G401 (cell line): ENCODE measurements around the gene TNFRSF25. TPM values are rescaled to one million over a fixed set of nuclear protein-coding genes. Genes with fewer than 3 reads are reported as not detected.
A peak's percentile ranks its signal among the peaks of the same experiment; 100 is the strongest.

Experiments used
- DNase-seq: peaks from one replicate; pipeline ENCODE4 v3.0.0-alpha.2; 2015; ENCODE audit warnings: low spot score
- in situ Hi-C: cut with HindIII; loops from 2 replicates; pipeline ENCODE4 v1.10.0; 2016; ENCODE audit warnings: low sequenced_read_pairs, mixed read lengths
- total RNA-seq: library from RNA; depleted of rRNA; stranded (reverse); fragments of >200 nt; shearing (Covaris generic); gene quantifications from 2 replicates; pipeline ENCODE4 v1.2.3, GENCODE V29; 2014

The TNFRSF25 gene
- total RNA-seq, 1 experiment from 2014 or later, result 4.9 TPM

DNA sequence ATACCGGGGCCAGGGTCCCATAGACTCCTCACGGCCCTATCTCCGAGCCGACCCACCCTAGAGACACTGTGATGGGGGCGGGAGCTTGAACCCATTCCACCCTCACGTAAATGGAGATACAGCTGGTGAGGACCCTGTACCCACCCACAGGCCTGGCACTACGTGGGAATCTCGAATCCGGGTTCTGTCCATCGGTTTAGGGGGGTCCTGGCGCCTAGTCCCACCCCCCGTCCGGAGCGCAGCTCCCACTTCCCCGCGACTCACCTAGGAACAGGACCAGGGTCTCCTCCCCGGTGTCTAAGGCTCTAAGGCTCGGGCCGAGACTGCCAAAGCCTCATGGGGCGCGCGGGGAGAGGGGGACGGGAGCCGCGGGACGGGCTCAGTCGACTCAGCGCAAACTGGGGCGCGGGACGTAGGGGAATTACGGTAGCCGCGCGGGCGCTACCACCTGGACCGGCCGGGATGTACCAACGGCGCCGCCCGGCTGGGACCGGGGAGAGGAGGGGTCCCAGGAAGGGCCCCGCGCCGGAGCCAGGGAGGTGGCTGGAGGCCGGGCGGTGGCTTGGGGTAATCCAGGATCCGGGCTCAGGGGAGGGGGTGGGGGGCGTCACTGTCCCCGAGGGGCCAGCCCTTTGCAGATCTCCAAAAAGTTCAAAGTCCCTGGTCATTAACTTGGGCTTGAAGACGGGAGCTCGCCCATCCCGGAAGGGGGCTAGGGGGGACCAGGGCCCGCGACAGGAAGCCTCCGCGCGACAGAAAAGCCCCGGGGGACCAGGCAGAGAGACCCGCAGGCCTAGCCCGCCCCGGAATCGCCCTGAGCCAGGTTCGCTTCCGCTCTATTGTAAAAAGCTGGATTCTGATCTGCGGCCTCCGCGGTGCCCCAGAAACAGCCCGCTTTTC is 24.5 kb upstream of the TNFRSF25 start:
- DNase-seq, result peak; percentile 74
- in situ Hi-C loops, result no loop called here

DNA sequence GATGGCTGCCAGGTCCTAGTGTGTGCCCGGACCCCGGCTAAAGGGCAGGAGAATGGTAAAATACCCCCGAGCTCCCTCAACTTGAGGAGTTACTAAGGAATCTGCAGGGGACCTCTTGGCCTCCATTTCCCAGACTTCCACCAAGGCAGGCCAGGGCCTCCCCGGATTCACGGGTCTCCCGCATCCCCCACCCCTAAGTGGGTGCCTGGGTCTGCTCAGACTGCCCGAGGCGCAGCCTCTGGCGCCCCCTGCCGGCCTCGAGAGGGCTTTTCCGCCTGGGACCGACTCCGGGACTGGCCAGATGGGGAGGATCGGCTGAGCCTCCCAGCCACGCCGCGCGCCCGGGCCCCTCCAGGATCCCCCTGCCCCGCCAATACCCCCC is 23.8 kb upstream of the TNFRSF25 start:
- peak; percentile 80 for DNase-seq
- in situ Hi-C loops, result no loop called here

GRCh38 chr1:6489383-6489765 is 23.4 kb upstream of the TNFRSF25 start:
- DNase-seq, result no peak
- in situ Hi-C loops, result no loop called here

DNA sequence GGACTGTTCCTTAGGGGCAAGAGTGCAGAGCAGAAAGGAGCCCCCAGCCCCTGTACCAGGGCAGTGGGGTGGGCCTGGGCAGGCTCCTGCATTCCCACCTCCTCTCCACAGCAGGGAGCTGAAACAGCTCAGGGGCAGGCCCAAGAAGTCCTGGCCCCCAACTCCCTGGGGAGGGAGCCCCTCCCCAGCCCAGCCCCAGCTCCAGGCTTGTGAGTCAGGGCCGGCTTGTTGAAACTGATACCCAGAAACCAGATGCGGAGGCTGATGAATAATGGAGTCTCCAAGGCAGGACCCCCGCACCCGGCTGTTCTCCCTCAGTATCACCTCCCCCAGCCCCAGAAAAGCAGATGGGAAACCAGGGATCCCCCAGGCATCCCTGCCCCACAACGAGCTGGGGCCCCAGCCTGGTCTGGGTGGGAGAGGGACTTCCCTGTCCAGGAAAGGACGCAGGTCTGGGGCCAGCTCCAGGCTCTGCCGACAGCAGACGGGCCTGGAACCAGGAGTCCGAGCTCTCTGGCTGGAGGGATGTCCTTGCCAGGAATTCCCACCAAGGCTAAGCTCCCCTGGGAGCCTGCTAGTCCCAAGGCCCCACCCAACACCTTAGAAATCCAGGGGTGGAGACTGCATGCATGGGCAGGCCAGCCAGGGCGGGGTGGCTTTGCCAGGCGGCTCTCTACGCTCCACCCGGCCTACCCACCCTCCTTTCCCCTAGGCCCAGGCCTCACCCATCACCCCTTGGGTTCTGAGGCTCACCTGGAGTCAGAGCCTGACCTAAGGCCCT is 22.8 kb upstream of the TNFRSF25 start:
- DNase-seq, result no peak
- in situ Hi-C loops, result no loop called here

GRCh38 chr1:6487804-6488484 is 22.0 kb upstream of the TNFRSF25 start:
- in situ Hi-C loops, result no loop called here
- no peak for DNase-seq

DNA sequence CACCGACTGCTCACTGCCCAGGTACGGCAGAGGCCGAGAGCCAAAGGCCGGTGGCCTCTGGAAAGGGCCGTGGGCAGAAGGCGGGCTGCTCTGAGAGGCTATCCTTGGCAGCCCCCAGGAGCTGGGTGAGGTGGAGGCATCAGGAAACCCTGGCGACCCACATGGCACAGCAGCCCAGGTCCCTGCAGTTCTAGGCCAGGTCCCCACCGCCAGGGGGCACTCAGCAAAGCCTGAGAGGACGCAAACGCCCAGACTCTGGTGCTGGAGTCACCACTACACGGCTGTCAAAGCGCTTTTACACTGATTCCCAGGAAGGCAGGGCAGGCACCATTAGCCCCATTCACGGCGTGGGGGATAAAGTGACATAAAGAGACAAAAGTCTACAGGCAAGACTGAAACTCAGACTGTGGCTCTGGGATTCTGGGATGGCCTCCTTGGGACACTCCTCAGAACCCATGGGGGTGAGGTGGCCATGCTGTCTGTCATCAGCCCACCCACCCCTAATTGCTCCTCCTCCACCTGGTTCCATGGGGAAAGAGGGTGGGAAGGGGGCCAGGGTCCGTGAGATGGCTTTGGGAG is 20.5 kb upstream of the TNFRSF25 start:
- in situ Hi-C loops, result no loop called here
- DNase-seq, result peak; percentile 91

DNA sequence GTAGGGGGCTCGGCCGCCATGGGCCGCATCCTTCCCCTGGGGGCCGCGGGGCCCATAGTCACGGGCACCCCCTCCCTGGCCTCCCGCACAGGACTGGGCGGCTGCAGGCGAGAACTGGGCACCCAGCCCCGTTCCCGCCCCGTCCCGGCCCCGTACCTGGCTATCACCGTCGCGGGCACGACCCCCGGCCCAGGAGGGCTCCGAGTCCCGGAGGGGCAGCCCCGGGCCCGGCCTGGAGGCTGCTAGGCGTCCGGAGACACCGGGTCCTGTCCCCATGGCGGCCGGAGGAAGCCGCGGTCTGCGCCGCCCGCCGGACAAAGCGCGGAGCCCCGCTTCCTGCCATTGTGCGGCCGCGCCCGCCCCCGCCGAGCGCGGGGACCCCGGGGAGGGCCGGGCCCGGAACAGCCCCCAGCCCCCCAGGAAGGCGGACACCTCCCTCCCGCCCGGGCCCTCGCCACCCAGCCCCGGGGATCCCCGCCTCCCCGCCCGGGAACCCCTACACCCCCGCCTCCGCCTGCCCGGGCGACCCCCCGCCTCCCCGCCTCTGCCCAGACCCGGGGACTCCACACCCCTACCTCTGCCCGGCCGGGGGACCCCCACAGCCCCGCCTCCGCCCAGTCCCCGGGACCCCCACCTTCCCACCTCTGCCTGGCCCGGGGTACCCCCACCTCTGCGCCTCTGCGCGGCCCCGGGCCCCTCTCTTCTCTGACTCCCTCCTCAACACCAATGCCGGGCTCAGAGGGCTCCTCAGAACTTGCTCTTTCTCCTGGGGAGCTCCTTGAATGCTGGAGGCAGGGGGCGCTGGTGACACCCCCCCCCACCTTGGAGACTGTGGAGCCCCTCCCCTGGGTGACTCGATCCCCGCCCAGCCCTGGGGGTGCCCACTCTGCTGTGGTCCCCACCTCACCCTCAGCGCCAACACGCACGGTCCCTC is 19.5 kb upstream of the TNFRSF25 start:
- no peak for DNase-seq

DNA sequence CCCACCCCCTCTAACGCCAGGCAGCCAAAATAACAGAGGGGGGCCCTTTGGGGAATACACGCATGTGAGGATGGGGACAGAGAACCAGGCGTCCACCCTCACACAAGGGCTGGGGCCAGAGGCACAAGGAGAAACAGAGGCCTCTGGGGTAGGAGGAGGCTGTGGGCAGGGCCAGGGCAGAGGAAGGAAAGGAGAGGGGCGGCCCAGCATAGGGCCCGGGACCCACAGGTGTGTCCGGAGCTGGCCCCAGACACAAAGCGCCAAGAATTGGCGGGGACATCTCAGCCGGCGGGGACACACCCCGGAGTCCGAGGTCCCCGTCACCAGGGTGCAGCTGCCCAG is 18.8 kb upstream of the TNFRSF25 start:
- in situ Hi-C loops, result no loop called here
- peak; percentile 33 for DNase-seq

More for the DNA sequence above, 19.5 kb upstream of the TNFRSF25 start:
- in situ Hi-C loops, result no loop called here

DNA sequence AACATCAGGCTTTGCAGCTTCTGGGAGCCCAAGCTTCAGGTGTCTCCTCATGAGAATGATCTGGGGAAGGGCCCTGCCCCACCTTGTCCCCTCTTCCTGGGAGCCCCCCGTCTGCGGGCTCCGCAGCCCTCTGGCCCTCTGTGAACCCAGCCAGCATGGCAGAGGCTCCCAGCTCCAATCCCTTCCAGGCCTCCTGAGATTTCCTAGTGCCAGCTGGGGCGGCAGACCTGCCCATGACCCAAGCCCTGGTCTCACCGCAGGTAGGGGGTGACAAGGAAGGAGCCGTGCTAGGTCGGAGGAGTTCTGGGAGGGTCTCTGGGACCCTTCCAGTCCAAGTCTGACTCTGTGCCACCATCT is 17.8 kb upstream of the TNFRSF25 start:
- DNase-seq, result no peak
- in situ Hi-C loops, result no loop called here

DNA sequence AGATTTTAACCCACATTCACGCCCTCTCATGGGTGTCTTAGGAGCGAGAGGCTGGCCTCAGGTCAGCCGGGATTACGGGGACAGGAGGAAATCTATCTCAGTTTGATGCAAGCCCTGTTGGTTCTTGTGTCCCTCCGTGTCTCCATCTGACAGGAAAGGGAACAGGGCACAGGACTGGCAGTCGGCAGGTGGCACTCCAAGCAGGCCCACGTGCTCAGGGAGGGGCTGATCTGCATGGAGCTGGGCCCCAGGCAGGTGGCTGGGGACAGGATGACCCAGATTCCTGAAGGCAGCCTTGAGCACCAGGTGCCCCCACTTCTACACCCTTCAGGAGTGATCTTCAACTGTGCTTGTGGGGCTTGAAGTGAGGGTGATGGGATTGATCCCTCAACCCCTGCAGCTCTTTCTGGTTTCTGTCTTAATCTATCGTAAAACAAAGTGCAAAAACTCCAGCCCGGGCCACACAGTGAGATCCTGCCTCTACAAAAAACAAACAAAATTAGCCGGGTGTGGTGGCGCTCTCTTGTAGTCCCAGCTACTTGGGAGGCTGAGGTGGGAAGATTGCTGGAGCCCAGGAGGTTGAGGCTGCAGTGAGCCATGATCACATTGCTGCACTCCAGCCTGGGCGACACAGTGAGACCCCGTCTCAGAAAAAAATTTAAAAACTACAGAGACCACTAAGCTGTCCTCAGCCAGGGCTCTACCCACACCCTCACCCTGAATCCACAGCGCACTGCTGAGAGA is 17.2 kb upstream of the TNFRSF25 start:
- in situ Hi-C loops, result no loop called here
- DNase-seq, result peak; percentile 99

DNA sequence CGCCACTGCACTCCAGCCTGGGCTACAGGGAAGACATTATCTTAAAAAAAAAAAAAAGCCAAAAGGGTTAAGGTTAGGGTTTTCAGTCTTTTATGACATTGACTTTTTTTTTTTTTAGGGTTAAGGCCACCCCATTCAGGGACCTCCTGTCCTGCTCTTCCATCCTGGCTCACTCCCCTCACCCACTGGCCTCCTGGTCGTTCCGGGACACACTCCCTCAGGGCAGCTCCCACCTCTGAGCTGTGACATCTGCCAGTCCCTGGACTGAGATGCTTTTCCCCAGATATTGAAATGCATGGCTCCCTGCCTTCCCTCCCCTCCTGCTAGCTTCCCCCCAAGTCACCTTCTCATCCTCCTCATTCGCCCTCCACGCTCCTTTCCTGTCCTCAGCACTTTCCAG is 15.8 kb upstream of the TNFRSF25 start:
- in situ Hi-C loops, result no loop called here
- DNase-seq, result no peak

- in situ Hi-C loops, result no loop called here
- no peak for DNase-seq
These were observed 11.3 kb upstream of the TNFRSF25 start for GRCh38 chr1:6477039-6477820.

DNA sequence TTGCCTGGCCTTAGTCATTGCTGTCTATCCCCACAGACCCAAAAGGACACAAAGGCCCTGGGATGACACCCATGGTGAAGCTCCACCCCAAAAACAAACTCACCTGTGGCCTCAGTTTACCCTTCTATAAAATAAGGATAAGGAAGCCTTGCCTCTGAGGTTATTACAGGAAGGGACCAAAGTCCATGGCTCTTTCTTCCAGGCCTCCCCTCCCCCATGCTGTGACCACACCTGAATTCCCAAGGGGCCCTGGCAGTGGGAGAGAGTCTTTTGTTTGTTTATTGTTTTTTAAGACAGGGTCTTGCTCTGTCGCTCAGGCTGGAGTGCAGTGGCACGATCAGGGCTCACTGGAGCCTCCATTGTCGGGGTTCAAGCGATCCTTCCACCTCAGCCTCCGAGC is 10.5 kb upstream of the TNFRSF25 start:
- in situ Hi-C loops, result no loop called here
- DNase-seq, result no peak

DNA sequence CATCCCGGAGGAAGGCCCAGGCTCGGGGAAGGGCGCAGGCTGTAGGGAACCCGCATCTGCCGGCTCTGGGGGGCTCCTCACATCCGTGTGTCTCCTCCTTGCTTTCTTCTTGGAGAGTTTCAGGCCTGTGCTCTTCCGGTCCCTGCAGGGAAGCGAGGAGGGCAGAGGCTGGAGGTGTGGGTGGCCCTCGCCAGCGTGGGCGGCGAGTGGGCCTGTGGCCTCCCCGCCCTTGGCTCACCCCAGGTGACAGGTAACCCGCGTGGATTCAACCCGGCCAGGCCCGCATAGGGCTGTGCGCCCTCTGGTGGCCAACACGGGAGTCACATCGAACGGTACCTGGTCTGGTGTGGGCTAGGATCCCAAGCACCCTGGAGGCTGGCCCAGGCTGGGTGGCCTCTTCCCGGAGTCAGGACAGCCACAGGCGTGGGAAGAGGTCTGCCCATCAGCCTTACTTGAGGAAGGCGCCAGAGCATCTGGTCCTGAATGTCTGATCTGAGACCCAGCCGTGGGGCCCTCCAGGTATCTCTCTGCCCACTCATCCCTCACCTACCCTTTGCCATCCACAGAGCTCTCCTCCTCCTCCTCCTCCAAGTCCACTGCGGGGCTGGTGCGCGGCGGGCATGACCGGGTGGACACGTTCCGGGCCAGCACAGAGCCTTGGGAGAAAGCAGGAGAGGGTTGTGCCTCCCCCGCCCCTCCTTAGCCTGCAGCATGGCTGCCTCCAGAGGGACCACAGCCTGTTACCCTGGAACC is 9.6 kb upstream of the TNFRSF25 start:
- DNase-seq, result peak; percentile 69
- in situ Hi-C loops, result no loop called here

GRCh38 chr1:6474815-6475282 is 8.9 kb upstream of the TNFRSF25 start:
- in situ Hi-C loops, result no loop called here
- DNase-seq, result no peak

DNA sequence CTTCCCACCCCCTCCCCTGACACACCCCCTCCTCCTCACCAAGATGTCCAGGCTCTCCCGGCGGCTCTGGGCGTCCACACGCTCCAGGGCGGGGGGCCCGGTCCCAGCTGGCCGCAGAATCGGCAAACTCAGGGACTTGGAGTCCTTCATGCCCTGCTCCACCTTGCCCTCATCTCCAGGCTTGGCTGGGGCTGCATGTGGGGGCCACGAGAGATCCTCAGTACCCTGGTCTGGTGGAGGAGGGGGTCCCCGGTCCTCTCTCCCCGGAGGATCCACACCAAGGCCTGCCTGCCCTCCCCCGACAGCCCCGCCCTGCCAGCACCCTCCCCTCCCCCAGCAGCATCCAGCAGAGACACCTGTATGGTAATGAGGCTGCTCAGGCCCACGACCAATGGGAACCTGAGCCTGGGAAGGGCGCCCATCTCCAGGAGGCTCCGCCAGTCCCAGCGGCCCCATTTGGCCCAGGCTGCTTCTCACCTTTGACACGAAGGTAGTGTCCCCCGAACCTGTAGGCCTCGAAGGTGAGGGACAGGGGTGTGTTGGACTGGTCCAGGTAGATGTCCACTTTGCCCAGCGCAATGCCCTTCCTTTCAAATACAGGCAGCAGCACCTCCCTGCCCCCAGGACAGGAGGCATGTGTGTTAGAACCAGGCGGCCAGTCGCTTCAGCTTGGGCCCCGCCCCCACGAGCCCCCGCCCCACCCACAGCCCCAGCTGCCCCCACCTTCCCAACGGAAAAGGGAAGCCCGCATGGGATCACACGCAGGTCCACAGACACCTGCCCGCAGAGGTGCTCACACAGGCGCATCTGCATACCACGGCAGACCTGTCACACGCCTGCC is 8.2 kb upstream of the TNFRSF25 start:
- in situ Hi-C loops, result no loop called here
- DNase-seq, result no peak
